Measurements from ENCODE around the gene CHGA.

- TF ChIP-seq SPI1 (IDR thresholded peaks at IDR 0.05; ENCODE audit: borderline replicate concordance, low read depth), result no peak
- TF ChIP-seq CTCF (IDR thresholded peaks at IDR 0.05; ENCODE audit: insufficient read depth, low read length), result no peak
Observed at GRCh38 chr14:92927349-92928257, 4.7 kb downstream of the CHGA start.

Measured in HL-60 (cell line).